ENCODE data around the gene BAG3.

DNA sequence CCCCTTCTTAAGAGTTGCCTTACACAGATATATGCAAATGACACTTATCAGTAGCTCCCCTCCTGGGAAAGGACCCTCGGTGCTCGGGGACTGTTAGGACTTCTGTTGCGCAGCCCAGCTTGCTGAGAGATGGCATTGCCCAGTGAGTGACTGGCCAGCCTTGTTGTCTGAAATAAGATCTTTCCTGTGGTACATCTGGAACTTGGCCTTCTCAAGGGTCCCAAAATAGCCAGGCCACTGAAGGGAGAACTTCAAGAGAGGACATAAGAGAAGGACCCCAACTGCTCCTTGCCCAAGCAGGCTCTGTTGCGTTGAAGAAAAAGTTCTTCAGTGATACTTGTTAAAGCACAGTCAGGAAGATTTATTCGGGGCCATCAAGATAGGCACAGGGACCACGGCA is 17.3 kb downstream of the BAG3 start:
- TF ChIP-seq, protein P1, sequence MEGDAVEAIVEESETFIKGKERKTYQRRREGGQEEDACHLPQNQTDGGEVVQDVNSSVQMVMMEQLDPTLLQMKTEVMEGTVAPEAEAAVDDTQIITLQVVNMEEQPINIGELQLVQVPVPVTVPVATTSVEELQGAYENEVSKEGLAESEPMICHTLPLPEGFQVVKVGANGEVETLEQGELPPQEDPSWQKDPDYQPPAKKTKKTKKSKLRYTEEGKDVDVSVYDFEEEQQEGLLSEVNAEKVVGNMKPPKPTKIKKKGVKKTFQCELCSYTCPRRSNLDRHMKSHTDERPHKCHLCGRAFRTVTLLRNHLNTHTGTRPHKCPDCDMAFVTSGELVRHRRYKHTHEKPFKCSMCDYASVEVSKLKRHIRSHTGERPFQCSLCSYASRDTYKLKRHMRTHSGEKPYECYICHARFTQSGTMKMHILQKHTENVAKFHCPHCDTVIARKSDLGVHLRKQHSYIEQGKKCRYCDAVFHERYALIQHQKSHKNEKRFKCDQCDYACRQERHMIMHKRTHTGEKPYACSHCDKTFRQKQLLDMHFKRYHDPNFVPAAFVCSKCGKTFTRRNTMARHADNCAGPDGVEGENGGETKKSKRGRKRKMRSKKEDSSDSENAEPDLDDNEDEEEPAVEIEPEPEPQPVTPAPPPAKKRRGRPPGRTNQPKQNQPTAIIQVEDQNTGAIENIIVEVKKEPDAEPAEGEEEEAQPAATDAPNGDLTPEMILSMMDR (IDR thresholded peaks at IDR 0.05): no peak
- TF ChIP-seq POLR2A (IDR thresholded peaks at IDR 0.05) (no peak), EP300 (IDR thresholded peaks at IDR 0.05) (no peak), POLR2AphosphoS5 (IDR thresholded peaks at IDR 0.05) (no peak)

Measured in upper lobe of left lung (tissue), 4 donors.